CD4-positive, alpha-beta T cell treated with Interleukin-10 for 1 hour (primary cell): ENCODE data around the gene RHOB.
"Not testable (repeated sequence)": the region's sequence is repeated elsewhere in the genome, so short reads cannot be mapped to it uniquely, and the experiment has no call there.

ENCODE experiments used
- DNase-seq: peaks from one replicate; pipeline ENCODE4 v3.0.0-alpha.2; 2020

Gene RHOB

GRCh38 chr2:20480913-20481312 is 34.0 kb downstream of the RHOB start:
- DNase-seq, result no peak

- DNase-seq, result no peak
These were observed 35.0 kb downstream of the RHOB start for GRCh38 chr2:20481798-20482405.

- no peak for DNase-seq
These were observed 35.9 kb downstream of the RHOB start for GRCh38 chr2:20482725-20483124.

- DNase-seq, result no peak
These were observed 36.5 kb downstream of the RHOB start for GRCh38 chr2:20483194-20483895.

- DNase-seq, result no peak
These were observed 37.3 kb downstream of the RHOB start for GRCh38 chr2:20484034-20484617.

- DNase-seq, result no peak
These were observed 38.1 kb downstream of the RHOB start for GRCh38 chr2:20484810-20485611.

- DNase-seq, result no peak
These were observed 38.9 kb downstream of the RHOB start for GRCh38 chr2:20485612-20486388.

GRCh38 chr2:20486571-20486970 is 39.7 kb downstream of the RHOB start:
- no peak for DNase-seq

- DNase-seq, result no peak
These were observed 40.1 kb downstream of the RHOB start for GRCh38 chr2:20487030-20487391.

- DNase-seq, result no peak
These were observed 40.7 kb downstream of the RHOB start for GRCh38 chr2:20487392-20488174.

GRCh38 chr2:20488201-20488641 is 41.3 kb downstream of the RHOB start:
- no peak for DNase-seq

- no peak for DNase-seq
These were observed 41.9 kb downstream of the RHOB start for GRCh38 chr2:20488782-20489181.

GRCh38 chr2:20490300-20491181 is 43.7 kb downstream of the RHOB start:
- DNase-seq, result no peak

- DNase-seq, result no peak
These were observed 45.1 kb downstream of the RHOB start for GRCh38 chr2:20491739-20492531.

- not testable (repeated sequence) for DNase-seq
These were observed 46.2 kb downstream of the RHOB start for GRCh38 chr2:20493095-20493494.

GRCh38 chr2:20494241-20494640 is 47.4 kb downstream of the RHOB start:
- no peak for DNase-seq

- no peak for DNase-seq
These were observed 49.4 kb downstream of the RHOB start for GRCh38 chr2:20496076-20496872.

GRCh38 chr2:20496942-20497341 is 50.1 kb downstream of the RHOB start:
- no peak for DNase-seq
